Endodermal cell (in vitro differentiated cells): ENCODE data around the gene PDE6A. TPM values are rescaled to one million over a fixed set of nuclear protein-coding genes. Genes with fewer than 3 reads are reported as not detected.

Experiments used
- DNase-seq: peaks from one replicate; pipeline ENCODE4 v3.0.0-alpha.2; 2017
- H3K27ac ChIP-seq: 2 replicates; pipeline ENCODE4 v1.5.1; 2013; ENCODE audit warnings: mild to moderate bottlenecking, low read depth, low read length, moderate library complexity
- H3K27me3 ChIP-seq: 2 replicates; pipeline ENCODE4 v1.6.1; 2013; ENCODE audit warnings: mild to moderate bottlenecking, low read length, moderate library complexity; ENCODE audit not compliant: insufficient read depth, control insufficient read depth, poor library complexity, severe bottlenecking
- H3K36me3 ChIP-seq: 2 replicates; pipeline ENCODE4 v1.7.0; 2013; ENCODE audit warnings: mild to moderate bottlenecking, low read length, moderate library complexity; ENCODE audit not compliant: control insufficient read depth, insufficient read depth
- H3K4me1 ChIP-seq: one replicate; pipeline ENCODE4 v1.7.0; 2013; ENCODE audit warnings: low read length; ENCODE audit not compliant: control insufficient read depth, insufficient read depth
- H3K4me3 ChIP-seq: 2 replicates; pipeline ENCODE4 v1.5.1; 2013; ENCODE audit warnings: mild to moderate bottlenecking, low read length, moderate library complexity
- H3K9ac ChIP-seq: 2 replicates; pipeline ENCODE4 v1.6.1; 2013; ENCODE audit warnings: mild to moderate bottlenecking, low read length, moderate library complexity; ENCODE audit not compliant: poor library complexity, severe bottlenecking; ENCODE audit errors: extremely low read depth
- H3K9me3 ChIP-seq: 2 replicates; pipeline ENCODE4 v1.6.1; 2013; ENCODE audit warnings: mild to moderate bottlenecking, low read length, moderate library complexity; ENCODE audit not compliant: control insufficient read depth
- H3K27ac Mint-ChIP-seq: 2 replicates; pipeline ENCODE4 v1.8.0; 2020; ENCODE audit warnings: mixed read lengths
- H3K27me3 Mint-ChIP-seq: 2 replicates; pipeline ENCODE4 v1.8.0; 2021; ENCODE audit warnings: mild to moderate bottlenecking, mixed read lengths; ENCODE audit not compliant: insufficient read depth
- H3K36me3 Mint-ChIP-seq: 2 replicates; pipeline ENCODE4 v1.8.0; 2020; ENCODE audit warnings: low read depth, mixed read lengths
- H3K4me1 Mint-ChIP-seq: 2 replicates; pipeline ENCODE4 v1.8.0; 2020; ENCODE audit warnings: mixed read lengths
- H3K4me3 Mint-ChIP-seq: 2 replicates; pipeline ENCODE4 v1.8.0; 2020; ENCODE audit warnings: mild to moderate bottlenecking, moderate library complexity, mixed read lengths
- H3K9me3 Mint-ChIP-seq: 2 replicates; pipeline ENCODE4 v1.8.0; 2020; ENCODE audit warnings: mild to moderate bottlenecking, mixed read lengths
- CTCF ChIP-seq: fragments of 200-600 bp; sonication (generic); conservative IDR thresholded peaks from 2 replicates; pipeline ENCODE4 v1.5.0; 2021; ENCODE audit warnings: antibody characterized with exemption, mild to moderate bottlenecking
- WGBS, 2 experiments: methylation state at CpG; one replicate each; pipeline versions ENCODE4 v1.1.5 to v1.1.7; 2013; ENCODE audit warnings: missing lambda C conversion rate in 2 of 2, mixed read lengths in 1 of 2; ENCODE audit not compliant: insufficient coverage in 1 of 2, insufficient read length in 1 of 2; 5-methylcytosine and 5-hydroxymethylcytosine counted together
- total RNA-seq, 2 donors: library from RNA; stranded (reverse); fragmentation: NEBNext Ultra II Directional in 1 of 2; extraction: Animal tissue kit (Norgen Biotek cat#: 25700) in 1 of 2; gene quantifications; 2 replicates in 1 of 2; 3 replicates in 1 of 2; pipeline ENCODE4 v1.2.1, GENCODE V29; 2021

Gene PDE6A
- total RNA-seq, 2 donors from 2014 or later: 0.07 TPM; not detected in 1

GRCh38 chr5:149913436-149914419 lies 30.9 kb downstream of the PDE6A start:
- Histone ChIP-seq H3K27me3 (no peaks in the 10 kb centered on the region), H3K9me3 (no peaks in the 10 kb centered on the region), H3K4me1 (peaks cover 19% of the 10 kb centered on the region), H3K9ac (no peak overlapping the region), H3K36me3 (no peaks in the 10 kb centered on the region), H3K27ac (no peak overlapping the region), H3K4me3 (peak overlapping the region; percentile 35)
- Mint-ChIP-seq H3K27ac (peak overlapping the region; percentile 40), H3K4me3 (no peak overlapping the region), H3K4me1 (peaks cover 43% of the 10 kb centered on the region), H3K27me3 (no peaks in the 10 kb centered on the region), H3K36me3 (no peaks in the 10 kb centered on the region), H3K9me3 (no peaks in the 10 kb centered on the region)
- no peak for DNase-seq
- 70 to 73% methylated on average over 6 to 7 of the region's 7 CpGs for WGBS, 2 experiments
- no peak for TF ChIP-seq CTCF

GRCh38 chr5:149912226-149912871 lies 32.2 kb downstream of the PDE6A start:
- no peak overlapping the region for H3K4me3 Mint-ChIP-seq
- WGBS, 2 experiments: 93 to 95% methylated on average over 2 to 3 of the region's 3 CpGs
- no peaks in the 10 kb centered on the region for H3K9me3 Mint-ChIP-seq
- H3K27ac Mint-ChIP-seq: no peak overlapping the region
- peaks cover 19% of the 10 kb centered on the region for H3K4me1 ChIP-seq
- no peaks in the 10 kb centered on the region for H3K27me3 Mint-ChIP-seq
- no peaks in the 10 kb centered on the region for H3K36me3 Mint-ChIP-seq
- no peaks in the 10 kb centered on the region for H3K9me3 ChIP-seq
- no peak overlapping the region for H3K4me3 ChIP-seq
- DNase-seq: no peak
- TF ChIP-seq CTCF: no peak
- H3K27ac ChIP-seq: no peak overlapping the region
- peaks cover 43% of the 10 kb centered on the region for H3K4me1 Mint-ChIP-seq
- H3K9ac ChIP-seq: no peak overlapping the region
- H3K27me3 ChIP-seq: no peaks in the 10 kb centered on the region
- H3K36me3 ChIP-seq: no peaks in the 10 kb centered on the region

GRCh38 chr5:149911031-149911430 lies 33.6 kb downstream of the PDE6A start:
- Histone ChIP-seq H3K36me3 (no peaks in the 10 kb centered on the region), H3K27me3 (no peaks in the 10 kb centered on the region), H3K4me3 (no peak overlapping the region), H3K9me3 (no peaks in the 10 kb centered on the region), H3K27ac (no peak overlapping the region), H3K9ac (no peak overlapping the region), H3K4me1 (peaks cover 19% of the 10 kb centered on the region)
- Mint-ChIP-seq H3K27me3 (no peaks in the 10 kb centered on the region), H3K9me3 (no peaks in the 10 kb centered on the region), H3K4me3 (no peak overlapping the region), H3K27ac (no peak overlapping the region), H3K4me1 (peaks cover 41% of the 10 kb centered on the region), H3K36me3 (no peaks in the 10 kb centered on the region)
- 97 to 100% methylated on average over 1 of the region's 1 CpG for WGBS, 2 experiments
- TF ChIP-seq CTCF: no peak
- DNase-seq: no peak
